ENCODE results near the gene CDK5R1. TPM values are rescaled to one million over a fixed set of nuclear protein-coding genes. Genes with fewer than 3 reads are reported as not detected.

Gene CDK5R1
- total and polyA plus RNA-seq, 2 donors (not counting 1 experiment from before 2014, with no cell fraction given), result 0.33 to 0.56 TPM

DNA sequence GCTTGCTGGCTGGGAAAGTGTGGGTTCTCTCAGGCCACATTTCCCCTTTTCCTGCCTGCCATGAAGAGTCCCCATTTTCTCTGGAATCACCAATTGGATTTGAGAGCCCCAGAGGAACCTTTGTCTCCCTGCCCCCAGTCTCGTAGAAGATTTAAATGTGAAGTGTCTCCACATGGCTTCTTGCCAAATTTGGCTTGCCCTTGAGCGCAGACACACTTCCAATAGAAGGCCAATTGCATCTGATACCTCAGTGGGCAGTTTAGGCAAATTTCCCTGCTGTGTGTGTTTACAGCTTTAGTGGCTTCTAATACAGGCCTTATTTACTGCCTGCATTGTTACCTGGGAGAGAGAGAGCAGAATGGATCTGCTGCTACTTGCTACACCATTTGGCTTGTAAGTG lies 29.7 kb downstream of the CDK5R1 start:
- H3K4me1 ChIP-seq (ENCODE audit: control insufficient read depth, extremely low read depth, insufficient read depth, low read length), result peaks cover 5% of the 10 kb centered on the region
- H3K9ac ChIP-seq (ENCODE audit: insufficient read depth, low read length), result no peak overlapping the region
- H3K4me2 ChIP-seq (ENCODE audit: extremely low read depth, insufficient read depth, low read length), result no peak overlapping the region
- H3K9me3 ChIP-seq (ENCODE audit: control insufficient read depth, insufficient read depth, low read depth, low read length), result no peaks in the 10 kb centered on the region
- H3K27ac ChIP-seq (ENCODE audit: insufficient read depth, low read length), result no peak overlapping the region
- no peak overlapping the region for H2AFZ ChIP-seq (ENCODE audit: low read length)
- H3K36me3 ChIP-seq (ENCODE audit: control insufficient read depth, insufficient read depth, low read length), result no peaks in the 10 kb centered on the region
- H4K20me1 ChIP-seq (ENCODE audit: control insufficient read depth, extremely low read depth, insufficient read depth, low read length), result no peaks in the 10 kb centered on the region
- no peak overlapping the region for H3K4me3 ChIP-seq (replicated peaks in 1 of 4; ENCODE audit: control extremely low read depth in 1 of 4, insufficient read depth in 1 of 4, low read depth in 3 of 4, low read length in 4 of 4)
- TF ChIP-seq, protein P1, sequence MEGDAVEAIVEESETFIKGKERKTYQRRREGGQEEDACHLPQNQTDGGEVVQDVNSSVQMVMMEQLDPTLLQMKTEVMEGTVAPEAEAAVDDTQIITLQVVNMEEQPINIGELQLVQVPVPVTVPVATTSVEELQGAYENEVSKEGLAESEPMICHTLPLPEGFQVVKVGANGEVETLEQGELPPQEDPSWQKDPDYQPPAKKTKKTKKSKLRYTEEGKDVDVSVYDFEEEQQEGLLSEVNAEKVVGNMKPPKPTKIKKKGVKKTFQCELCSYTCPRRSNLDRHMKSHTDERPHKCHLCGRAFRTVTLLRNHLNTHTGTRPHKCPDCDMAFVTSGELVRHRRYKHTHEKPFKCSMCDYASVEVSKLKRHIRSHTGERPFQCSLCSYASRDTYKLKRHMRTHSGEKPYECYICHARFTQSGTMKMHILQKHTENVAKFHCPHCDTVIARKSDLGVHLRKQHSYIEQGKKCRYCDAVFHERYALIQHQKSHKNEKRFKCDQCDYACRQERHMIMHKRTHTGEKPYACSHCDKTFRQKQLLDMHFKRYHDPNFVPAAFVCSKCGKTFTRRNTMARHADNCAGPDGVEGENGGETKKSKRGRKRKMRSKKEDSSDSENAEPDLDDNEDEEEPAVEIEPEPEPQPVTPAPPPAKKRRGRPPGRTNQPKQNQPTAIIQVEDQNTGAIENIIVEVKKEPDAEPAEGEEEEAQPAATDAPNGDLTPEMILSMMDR (conservative IDR thresholded peaks at IDR 0.05 in 1 of 2, IDR thresholded peaks at IDR 0.05 in 1 of 2; ENCODE audit: low read depth in 1 of 2, low read length in 2 of 2), result no peak
- no peak for TF ChIP-seq EZH2 (IDR thresholded peaks at IDR 0.05; ENCODE audit: low read length, missing control alignments)
- no peaks in the 10 kb centered on the region for H3K27me3 ChIP-seq (ENCODE audit: control insufficient read depth, insufficient read depth, low read length)
- no peaks in the 10 kb centered on the region for H3K79me2 ChIP-seq (ENCODE audit: control insufficient read depth, insufficient read depth, low read length)
- no peak for DNase-seq (ENCODE audit: low read depth in 2 of 2)

DNA sequence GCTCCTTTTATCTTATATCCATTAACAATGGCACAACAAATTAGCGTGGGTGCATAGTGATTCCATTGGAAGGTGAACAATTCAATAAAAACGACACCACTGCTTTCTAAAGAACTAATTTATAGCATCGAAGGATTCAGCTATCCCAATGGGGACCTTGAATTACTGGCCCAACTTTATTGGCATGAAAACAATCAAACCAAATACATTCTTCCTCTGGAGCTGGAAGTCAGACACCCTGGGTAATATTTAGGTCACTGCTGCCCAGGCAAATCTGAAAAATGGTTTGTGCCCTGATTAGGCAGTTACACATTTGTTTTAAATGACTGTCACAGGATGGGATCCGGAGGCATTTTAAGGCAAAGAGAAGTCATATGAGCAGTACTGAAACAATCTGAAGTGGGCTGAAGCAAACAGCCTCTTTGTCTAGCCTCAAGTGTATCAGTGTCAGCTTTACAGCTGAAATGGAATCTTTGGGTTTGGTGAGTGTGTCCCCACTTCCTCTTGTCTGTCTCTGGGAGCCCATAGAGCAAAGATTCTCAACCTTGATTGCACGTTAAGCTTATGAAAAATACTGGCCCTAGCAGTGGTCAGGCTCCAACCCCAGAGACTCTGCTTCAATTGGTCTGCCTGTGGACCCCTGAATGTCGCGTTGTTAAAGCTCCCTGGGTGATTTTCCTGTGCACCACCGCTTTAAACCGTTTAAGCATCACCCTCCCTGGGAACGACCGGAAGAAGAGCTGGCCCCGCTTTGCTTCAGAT lies 30.3 kb downstream of the CDK5R1 start:
- no peaks in the 10 kb centered on the region for H3K27me3 ChIP-seq (ENCODE audit: control insufficient read depth, insufficient read depth, low read length)
- H3K27ac ChIP-seq (ENCODE audit: insufficient read depth, low read length), result no peak overlapping the region
- H3K9me3 ChIP-seq (ENCODE audit: control insufficient read depth, insufficient read depth, low read depth, low read length), result no peaks in the 10 kb centered on the region
- no peak overlapping the region for H2AFZ ChIP-seq (ENCODE audit: low read length)
- no peak for TF ChIP-seq EZH2 (IDR thresholded peaks at IDR 0.05; ENCODE audit: low read length, missing control alignments)
- TF ChIP-seq, protein P1 (conservative IDR thresholded peaks at IDR 0.05 in 1 of 2, IDR thresholded peaks at IDR 0.05 in 1 of 2; ENCODE audit: low read depth in 1 of 2, low read length in 2 of 2), result no peak
- no peaks in the 10 kb centered on the region for H4K20me1 ChIP-seq (ENCODE audit: control insufficient read depth, extremely low read depth, insufficient read depth, low read length)
- H3K4me1 ChIP-seq (ENCODE audit: control insufficient read depth, extremely low read depth, insufficient read depth, low read length), result peaks cover 5% of the 10 kb centered on the region
- no peak overlapping the region for H3K4me2 ChIP-seq (ENCODE audit: extremely low read depth, insufficient read depth, low read length)
- DNase-seq (ENCODE audit: low read depth in 2 of 2), result no peak
- H3K4me3 ChIP-seq (replicated peaks in 1 of 4; ENCODE audit: control extremely low read depth in 1 of 4, insufficient read depth in 1 of 4, low read depth in 3 of 4, low read length in 4 of 4), result no peak overlapping the region
- H3K79me2 ChIP-seq (ENCODE audit: control insufficient read depth, insufficient read depth, low read length), result no peaks in the 10 kb centered on the region
- H3K9ac ChIP-seq (ENCODE audit: insufficient read depth, low read length), result no peak overlapping the region
- no peaks in the 10 kb centered on the region for H3K36me3 ChIP-seq (ENCODE audit: control insufficient read depth, insufficient read depth, low read length)

DNA sequence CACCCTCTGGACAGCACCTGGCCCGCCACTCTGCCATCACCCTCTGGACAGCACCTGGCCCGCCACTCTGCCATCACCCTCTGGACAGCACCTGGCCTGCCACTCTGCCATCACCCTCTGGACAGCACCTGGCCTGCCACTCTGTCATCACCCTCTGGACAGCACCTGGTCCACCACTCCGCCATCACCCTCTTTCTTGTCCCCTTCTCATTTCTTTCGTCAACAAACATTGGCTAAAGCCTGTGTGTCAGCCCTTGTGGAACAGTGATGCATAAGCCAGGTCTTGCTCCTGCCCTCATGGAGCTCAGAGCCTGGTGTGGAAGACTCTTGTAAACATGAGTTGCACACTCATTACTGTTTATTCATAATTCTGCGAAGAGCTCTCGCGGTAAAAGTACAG lies 31.2 kb downstream of the CDK5R1 start:
- no peak overlapping the region for H2AFZ ChIP-seq (ENCODE audit: low read length)
- no peak for DNase-seq (ENCODE audit: low read depth in 2 of 2)
- H3K4me3 ChIP-seq (replicated peaks in 1 of 4; ENCODE audit: control extremely low read depth in 1 of 4, insufficient read depth in 1 of 4, low read depth in 3 of 4, low read length in 4 of 4), result no peak overlapping the region
- H3K9me3 ChIP-seq (ENCODE audit: control insufficient read depth, insufficient read depth, low read depth, low read length), result no peaks in the 10 kb centered on the region
- no peaks in the 10 kb centered on the region for H4K20me1 ChIP-seq (ENCODE audit: control insufficient read depth, extremely low read depth, insufficient read depth, low read length)
- no peaks in the 10 kb centered on the region for H3K79me2 ChIP-seq (ENCODE audit: control insufficient read depth, insufficient read depth, low read length)
- peaks cover 5% of the 10 kb centered on the region for H3K4me1 ChIP-seq (ENCODE audit: control insufficient read depth, extremely low read depth, insufficient read depth, low read length)
- TF ChIP-seq, protein P1 (conservative IDR thresholded peaks at IDR 0.05 in 1 of 2, IDR thresholded peaks at IDR 0.05 in 1 of 2; ENCODE audit: low read depth in 1 of 2, low read length in 2 of 2), result no peak
- TF ChIP-seq EZH2 (IDR thresholded peaks at IDR 0.05; ENCODE audit: low read length, missing control alignments), result no peak
- no peaks in the 10 kb centered on the region for H3K36me3 ChIP-seq (ENCODE audit: control insufficient read depth, insufficient read depth, low read length)
- no peaks in the 10 kb centered on the region for H3K27me3 ChIP-seq (ENCODE audit: control insufficient read depth, insufficient read depth, low read length)
- no peak overlapping the region for H3K9ac ChIP-seq (ENCODE audit: insufficient read depth, low read length)
- no peak overlapping the region for H3K27ac ChIP-seq (ENCODE audit: insufficient read depth, low read length)
- H3K4me2 ChIP-seq (ENCODE audit: extremely low read depth, insufficient read depth, low read length), result no peak overlapping the region

All from fibroblast of lung (primary cell).